Tibial nerve (tissue), 4 donors: ENCODE measurements around the gene ALAS1. TPM values are rescaled to one million over a fixed set of nuclear protein-coding genes. Genes with fewer than 3 reads are reported as not detected.

Experiments used
- DNase-seq, 2 donors: peaks; one replicate each; pipeline ENCODE4 v3.0.0-alpha.2; 2019; ENCODE audit warnings: low spot score in 2 of 2
- H3K27ac ChIP-seq, 4 donors: fragments of 200-600 bp; sonication (generic) in 3 of 4; one replicate each; pipeline ENCODE4 v1.5.1; 2017 to 2019; ENCODE audit warnings: mild to moderate bottlenecking in 1 of 4
- H3K27me3 ChIP-seq, 2 donors: fragments of 200-600 bp; sonication (generic) in 1 of 2; one replicate each; pipeline versions ENCODE4 v1.5.1 to v1.6.0; 2017 to 2019
- H3K36me3 ChIP-seq, 3 donors: fragments of 200-600 bp; sonication (generic); one replicate each; pipeline ENCODE4 v1.5.1; 2018 to 2019
- H3K4me1 ChIP-seq, 4 donors: fragments of 200-600 bp; sonication (generic) in 3 of 4; one replicate each; pipeline ENCODE4 v1.5.1; 2017 to 2019
- H3K4me3 ChIP-seq, 4 donors: fragments of 200-600 bp; sonication (generic) in 3 of 4; one replicate each; pipeline ENCODE4 v1.5.1; 2017 to 2019; ENCODE audit warnings: mild to moderate bottlenecking in 1 of 4, moderate library complexity in 1 of 4
- H3K9me3 ChIP-seq, 4 donors: fragments of 200-600 bp; sonication (generic) in 3 of 4; one replicate each; pipeline ENCODE4 v1.5.1; 2017 to 2019
- EP300 ChIP-seq, 2 donors: sonication (generic); formaldehyde crosslinking; IDR thresholded peaks; one replicate each; pipeline ENCODE4 v1.6.1; 2017; ENCODE audit warnings: antibody characterized with exemption in 2 of 2, mild to moderate bottlenecking in 1 of 2
- POLR2A ChIP-seq, 2 donors: fragments of 450-650 bp; IDR thresholded peaks; one replicate each; pipeline ENCODE4 v1.6.1; 2017; ENCODE audit warnings: antibody characterized with exemption in 2 of 2, mild to moderate bottlenecking in 2 of 2, moderate library complexity in 2 of 2
- WGBS, 2 donors: methylation state at CpG; one replicate each; pipeline ENCODE4 v1.1.5; 2018; 5-methylcytosine and 5-hydroxymethylcytosine counted together
- total RNA-seq, 4 donors: library from RNA; depleted of rRNA; stranded (reverse); fragments of >200 nt; gene quantifications; one replicate each; pipeline ENCODE4 v1.1.0, GENCODE V29; 2016
- TF ChIP-seq, protein P1 (sequence below), 5 experiments: fragments of 200-600 bp in 3 of 5; fragments of 450-650 bp in 2 of 5; sonication (generic) in 3 of 5; IDR thresholded peaks; one replicate each; pipeline ENCODE4 v1.5.1; 2016 to 2019; ENCODE audit warnings: antibody characterized with exemption in 5 of 5, mild to moderate bottlenecking in 3 of 5, moderate library complexity in 2 of 5

ALAS1 gene
- total RNA-seq, 4 donors from 2014 or later: 26.1 to 37.1 (median 32.0) TPM

DNA sequence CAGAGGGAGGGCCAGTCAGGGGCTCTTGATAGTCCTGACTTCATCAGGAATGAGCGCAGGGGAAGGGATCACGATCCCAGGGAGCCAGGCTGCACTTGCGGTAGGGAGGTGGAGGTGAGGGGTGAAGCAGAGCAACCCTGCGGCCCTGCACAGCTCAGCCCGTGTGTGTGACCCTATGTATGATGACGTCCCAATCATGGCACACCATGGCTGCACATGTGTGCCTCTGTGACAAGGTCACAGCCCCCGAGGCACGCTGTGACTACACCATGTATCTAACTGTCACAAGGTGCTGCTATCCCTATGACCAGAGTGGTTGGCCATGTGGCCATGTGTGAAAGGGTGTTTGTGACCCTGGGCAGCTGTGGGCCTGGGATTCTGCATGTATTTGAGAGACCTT lies 13.3 kb upstream of the ALAS1 start:
- WGBS, 2 donors: 89 to 91% methylated on average over 8 of the region's 8 CpGs
- H3K4me1 ChIP-seq: peaks cover 0 to 24% (median under 1%) of the 10 kb centered on the region in 4 donors
- no peaks in the 10 kb centered on the region for H3K27me3 ChIP-seq
- no peaks in the 10 kb centered on the region for H3K36me3 ChIP-seq
- no peak overlapping the region for H3K4me3 ChIP-seq
- H3K27ac ChIP-seq: no peak overlapping the region
- no peaks in the 10 kb centered on the region for H3K9me3 ChIP-seq
- TF ChIP-seq, protein P1, sequence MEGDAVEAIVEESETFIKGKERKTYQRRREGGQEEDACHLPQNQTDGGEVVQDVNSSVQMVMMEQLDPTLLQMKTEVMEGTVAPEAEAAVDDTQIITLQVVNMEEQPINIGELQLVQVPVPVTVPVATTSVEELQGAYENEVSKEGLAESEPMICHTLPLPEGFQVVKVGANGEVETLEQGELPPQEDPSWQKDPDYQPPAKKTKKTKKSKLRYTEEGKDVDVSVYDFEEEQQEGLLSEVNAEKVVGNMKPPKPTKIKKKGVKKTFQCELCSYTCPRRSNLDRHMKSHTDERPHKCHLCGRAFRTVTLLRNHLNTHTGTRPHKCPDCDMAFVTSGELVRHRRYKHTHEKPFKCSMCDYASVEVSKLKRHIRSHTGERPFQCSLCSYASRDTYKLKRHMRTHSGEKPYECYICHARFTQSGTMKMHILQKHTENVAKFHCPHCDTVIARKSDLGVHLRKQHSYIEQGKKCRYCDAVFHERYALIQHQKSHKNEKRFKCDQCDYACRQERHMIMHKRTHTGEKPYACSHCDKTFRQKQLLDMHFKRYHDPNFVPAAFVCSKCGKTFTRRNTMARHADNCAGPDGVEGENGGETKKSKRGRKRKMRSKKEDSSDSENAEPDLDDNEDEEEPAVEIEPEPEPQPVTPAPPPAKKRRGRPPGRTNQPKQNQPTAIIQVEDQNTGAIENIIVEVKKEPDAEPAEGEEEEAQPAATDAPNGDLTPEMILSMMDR (IDR thresholded peaks at IDR 0.05): no peak
- TF ChIP-seq EP300 (IDR thresholded peaks at IDR 0.05) (no peak), POLR2A (IDR thresholded peaks at IDR 0.05) (no peak)
- no peak for DNase-seq

- WGBS, 2 donors: 91 to 93% methylated on average over 6 of the region's 6 CpGs
- Histone ChIP-seq H3K27me3 (no peaks in the 10 kb centered on the region), H3K36me3 (no peaks in the 10 kb centered on the region), H3K4me3 (no peak overlapping the region), H3K4me1 (peaks cover 0 to 31% (median 6%) of the 10 kb centered on the region in 4 donors), H3K27ac (no peak overlapping the region), H3K9me3 (no peaks in the 10 kb centered on the region)
- TF ChIP-seq EP300 (IDR thresholded peaks at IDR 0.05) (no peak), POLR2A (IDR thresholded peaks at IDR 0.05) (no peak)
- no peak for DNase-seq
Measured at GRCh38 chr3:52185311-52185710, 12.6 kb upstream of the ALAS1 start.

- DNase-seq: no peak
- no peaks in the 10 kb centered on the region for H3K36me3 ChIP-seq
- H3K9me3 ChIP-seq: no peaks in the 10 kb centered on the region
- H3K27ac ChIP-seq: no peak overlapping the region
- no peaks in the 10 kb centered on the region for H3K27me3 ChIP-seq
- WGBS, 2 donors: 63 to 86% methylated on average over 3 of the region's 3 CpGs
- TF ChIP-seq POLR2A (IDR thresholded peaks at IDR 0.05) (no peak), EP300 (IDR thresholded peaks at IDR 0.05) (no peak)
- TF ChIP-seq, protein P1 (IDR thresholded peaks at IDR 0.05): no peak
- H3K4me3 ChIP-seq: no peak overlapping the region
- peaks cover 0 to 36% (median 11%) of the 10 kb centered on the region in 4 donors for H3K4me1 ChIP-seq
Measured at GRCh38 chr3:52185837-52186236, 12.1 kb upstream of the ALAS1 start.

DNA sequence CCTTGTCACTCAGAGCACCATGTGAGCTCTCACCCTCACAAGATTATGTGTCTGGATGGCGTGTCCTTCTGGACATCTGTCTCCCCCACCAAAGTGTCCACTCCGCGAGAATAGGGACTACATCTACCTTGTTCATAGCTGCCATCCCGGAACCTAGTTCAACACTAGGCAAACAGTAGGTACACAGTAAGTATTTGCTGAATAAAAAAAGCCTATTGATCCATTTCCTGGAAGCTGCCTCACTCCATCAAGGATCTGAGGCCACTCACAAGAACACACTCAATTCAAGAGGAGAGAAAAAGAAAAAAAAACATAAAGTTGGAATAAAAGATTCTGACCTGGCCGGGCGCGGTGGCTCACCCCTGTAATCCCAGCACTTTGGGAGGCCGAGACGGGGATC lies 11.2 kb upstream of the ALAS1 start:
- TF ChIP-seq POLR2A (IDR thresholded peaks at IDR 0.05) (no peak), EP300 (IDR thresholded peaks at IDR 0.05) (no peak)
- TF ChIP-seq, protein P1 (IDR thresholded peaks at IDR 0.05): no peak
- H3K27ac ChIP-seq: no peak overlapping the region
- no peak for DNase-seq
- H3K4me1 ChIP-seq: peaks cover 0 to 41% (median 18%) of the 10 kb centered on the region in 4 donors
- no peak overlapping the region for H3K4me3 ChIP-seq
- no peaks in the 10 kb centered on the region for H3K9me3 ChIP-seq
- no peaks in the 10 kb centered on the region for H3K27me3 ChIP-seq
- WGBS, 2 donors: 92 to 95% methylated on average over 9 of the region's 9 CpGs
- no peaks in the 10 kb centered on the region for H3K36me3 ChIP-seq

GRCh38 chr3:52188556-52188955 lies 9.4 kb upstream of the ALAS1 start:
- TF ChIP-seq EP300 (IDR thresholded peaks at IDR 0.05) (no peak), POLR2A (IDR thresholded peaks at IDR 0.05) (no peak)
- TF ChIP-seq, protein P1 (IDR thresholded peaks at IDR 0.05): no peak
- H3K9me3 ChIP-seq: no peaks in the 10 kb centered on the region
- no peak for DNase-seq
- WGBS, 2 donors: 64 to 70% methylated on average over 1 of the region's 1 CpG
- H3K36me3 ChIP-seq: no peaks in the 10 kb centered on the region
- H3K27ac ChIP-seq: no peak overlapping the region
- H3K4me1 ChIP-seq: peaks cover 0 to 49% (median 18%) of the 10 kb centered on the region in 4 donors
- no peak overlapping the region for H3K4me3 ChIP-seq
- no peaks in the 10 kb centered on the region for H3K27me3 ChIP-seq
